IMR-90 (cell line): Measurements from ENCODE around the gene STRIP1. TPM values are rescaled to one million over a fixed set of nuclear protein-coding genes. Genes with fewer than 3 reads are reported as not detected.

Experiments
- ATAC-seq: fragments of 200-7000 bp; cut with Tn5 transposase; 2 replicates; pipeline ENCODE4 v1.9.1; 2020; ENCODE audit warnings: low read depth, mild to moderate bottlenecking, moderate library complexity
- BruUV-seq: library from RNA; stranded (reverse); fragments of 400-500 nt; replicated peaks from 2 replicates; lab custom pipeline; 2021; lab: Mats Ljungman, UMichigan
- CTCF ChIA-PET: fragments of 300-600 bp; formaldehyde crosslinking; extraction: SDS; loops from one replicate; lab custom pipeline; 2021; ENCODE audit warnings: antibody characterized with exemption; lab: Yijun Ruan, JAX
- POLR2A ChIA-PET: fragments of 300-600 bp; sonication (Branson Sonifier 250); formaldehyde crosslinking; loops from one replicate; lab custom pipeline; 2022; ENCODE audit warnings: antibody characterized with exemption; ENCODE audit not compliant: unreplicated experiment; lab: Charles Lee
- DNase-seq: peaks from one replicate; pipeline ENCODE4 v3.0.0; 2013
- H2AFZ ChIP-seq: replicated peaks from 2 replicates; pipeline ENCODE3; 2013; ENCODE audit warnings: low read length, mild to moderate bottlenecking; ENCODE audit not compliant: poor library complexity
- H2AK5ac ChIP-seq: 2 replicates; pipeline ENCODE4 v1.6.1; 2013; ENCODE audit warnings: low read depth, low read length, inconsistent platforms
- H2AK9ac ChIP-seq: replicated peaks from 2 replicates; pipeline ENCODE3; 2013; ENCODE audit warnings: mild to moderate bottlenecking, low read depth, low read length, moderate library complexity; ENCODE audit not compliant: poor library complexity
- H2BK120ac ChIP-seq: 2 replicates; pipeline ENCODE4 v1.6.1; 2013; ENCODE audit warnings: low read depth, low read length, inconsistent platforms
- H2BK15ac ChIP-seq: 3 replicates; pipeline ENCODE4 v1.6.1; 2013; ENCODE audit warnings: low read depth, low read length, inconsistent platforms
- H2BK20ac ChIP-seq: 2 replicates; pipeline ENCODE4 v1.6.1; 2013; ENCODE audit warnings: low read depth, mild to moderate bottlenecking, inconsistent platforms, low read length, moderate library complexity
- H2BK5ac ChIP-seq: 2 replicates; pipeline ENCODE4 v1.6.1; 2013; ENCODE audit warnings: mild to moderate bottlenecking, low read depth, low read length, inconsistent platforms; ENCODE audit not compliant: poor library complexity, severe bottlenecking
- H3K14ac ChIP-seq: replicated peaks from 2 replicates; pipeline ENCODE4 v1.6.1; 2013; ENCODE audit warnings: low read depth, low read length, inconsistent platforms
- H3K18ac ChIP-seq: 2 replicates; pipeline ENCODE4 v1.6.1; 2013; ENCODE audit warnings: low read depth, low read length, control low read depth
- H3K23ac ChIP-seq: 2 replicates; pipeline ENCODE4 v1.6.1; 2013; ENCODE audit warnings: low read depth, low read length, inconsistent platforms
- H3K27ac ChIP-seq: 2 replicates; pipeline ENCODE4 v1.5.1; 2013; ENCODE audit warnings: mild to moderate bottlenecking, control low read depth, low read length; ENCODE audit not compliant: insufficient read depth
- H3K27me3 ChIP-seq: 2 replicates; pipeline ENCODE4 v1.6.1; 2013; ENCODE audit warnings: low read length; ENCODE audit not compliant: control insufficient read depth, insufficient read depth
- H3K36me3 ChIP-seq: 2 replicates; pipeline ENCODE4 v1.6.1; 2013; ENCODE audit warnings: low read length, mixed read lengths; ENCODE audit not compliant: control insufficient read depth, insufficient read depth
- H3K4ac ChIP-seq: 2 replicates; pipeline ENCODE4 v1.6.1; 2013; ENCODE audit warnings: low read depth, low read length, inconsistent platforms
- H3K4me1 ChIP-seq: 2 replicates; pipeline ENCODE4 v1.6.1; 2013; ENCODE audit warnings: low read length, mixed read lengths; ENCODE audit not compliant: control insufficient read depth, insufficient read depth
- H3K4me2 ChIP-seq: 2 replicates; pipeline ENCODE4 v1.6.1; 2013; ENCODE audit warnings: low read depth, mild to moderate bottlenecking, control low read depth, low read length, moderate library complexity
- H3K4me3 ChIP-seq: 2 replicates; pipeline ENCODE4 v1.5.1; 2013; ENCODE audit warnings: low read depth, mild to moderate bottlenecking, control low read depth, low read length, moderate library complexity; ENCODE audit not compliant: insufficient read depth
- H3K56ac ChIP-seq: 2 replicates; pipeline ENCODE4 v1.6.1; 2013; ENCODE audit warnings: low read length, inconsistent platforms; ENCODE audit not compliant: insufficient read depth; ENCODE audit errors: extremely low read depth
- H3K79me1 ChIP-seq, 2 experiments: 2 replicates each; pipeline ENCODE4 v1.6.1; 2013; ENCODE audit warnings: low read length in 2 of 2, inconsistent platforms in 1 of 2, low read depth in 1 of 2
- H3K9ac ChIP-seq: 2 replicates; pipeline ENCODE4 v1.6.1; 2013; ENCODE audit warnings: low read depth, low read length, control low read depth
- H3K9me1 ChIP-seq: 2 replicates; pipeline ENCODE4 v1.6.1; 2013; ENCODE audit warnings: low read length, inconsistent platforms; ENCODE audit not compliant: insufficient read depth
- H3K9me3 ChIP-seq: 2 replicates; pipeline ENCODE4 v1.6.1; 2013; ENCODE audit warnings: low read length; ENCODE audit not compliant: control insufficient read depth, insufficient read depth
- H4K20me1 ChIP-seq: 2 replicates; pipeline ENCODE4 v1.6.1; 2013; ENCODE audit warnings: low read length, inconsistent platforms; ENCODE audit not compliant: insufficient read depth
- H4K5ac ChIP-seq: 2 replicates; pipeline ENCODE4 v1.6.1; 2013; ENCODE audit warnings: mild to moderate bottlenecking, low read depth, low read length, control low read depth
- H4K8ac ChIP-seq, 2 experiments: 2 replicates each; pipeline ENCODE4 v1.6.1; 2013; ENCODE audit warnings: low read depth in 2 of 2, low read length in 2 of 2, control low read depth in 1 of 2, inconsistent platforms in 1 of 2
- H4K91ac ChIP-seq: 2 replicates; pipeline ENCODE4 v1.6.1; 2013; ENCODE audit warnings: low read depth, low read length, inconsistent platforms; ENCODE audit not compliant: insufficient read depth
- CHD1 ChIP-seq: IDR thresholded peaks from 2 replicates; pipeline ENCODE4 v1.6.1; 2012; ENCODE audit warnings: low read depth, low read length, improper control_type of control experiment
- FOS ChIP-seq: fragments of 150-350 bp; IDR thresholded peaks from 2 replicates; pipeline ENCODE4 v1.6.1; 2016; ENCODE audit warnings: low read depth, low read length
- RAD21 ChIP-seq: IDR thresholded peaks from 2 replicates; pipeline ENCODE4 v1.6.1; 2012; ENCODE audit warnings: low read length, improper control_type of control experiment
- WGBS, 2 experiments: methylation state at CpG; one replicate each; pipeline versions ENCODE4 v1.1.5 to v1.1.7; 2013; ENCODE audit warnings: missing lambda C conversion rate in 2 of 2; ENCODE audit not compliant: insufficient read length in 1 of 2; ENCODE audit errors: extremely low coverage in 2 of 2; 5-methylcytosine and 5-hydroxymethylcytosine counted together
- dilution Hi-C: fragments of 300-500 bp; cut with HindIII; formaldehyde crosslinking; loops from one replicate; pipeline ENCODE4 v1.14.3; 2018; ENCODE audit warnings: low sequenced_read_pairs; ENCODE audit not compliant: unreplicated experiment
- in situ Hi-C: fragments of 300-500 bp; cut with MboI; formaldehyde crosslinking; loops from 3 replicates; pipeline ENCODE4 v1.14.3; 2019; ENCODE audit warnings: low sequenced_read_pairs, inconsistent platforms, mixed read lengths
- intact Hi-C: fragments of 100-400 bp; cut with micrococcal nuclease; formaldehyde crosslinking; loops from 2 replicates; pipeline ENCODE4 v1.10.0; 2022
- polyA plus RNA-seq, 3 experiments: library from polyadenylated mRNA; depleted of rRNA; stranded (reverse); fragments of >200 nt; gene quantifications; 2 replicates each; pipeline ENCODE4 v1.2.3, GENCODE V29; 2012; ENCODE audit warnings: low replicate concordance in 1 of 3
- total RNA-seq: library from RNA; depleted of rRNA; stranded (reverse); fragments of >200 nt; gene quantifications from 2 replicates; pipeline ENCODE4 v1.2.3, GENCODE V29; 2012

Gene STRIP1
- total and polyA plus RNA-seq, 2 of the 4 experiments (the other 2 are of a cell fraction) = 30.4 to 33.5 TPM

GRCh38 chr1:110083866-110084226 lies 49.4 kb downstream of the STRIP1 start:
- intact Hi-C loops (loop anchor here (2.0 kb wide), 1 partner anchor 31 kb away; no protein-coding TSS in a partner anchor), in situ Hi-C loops (no loop called here), dilution Hi-C loops (no loop called here)
- Histone ChIP-seq H3K14ac (no peak overlapping the region), H3K56ac (no peak overlapping the region), H3K9me1 (no peaks in the 10 kb centered on the region), H2BK5ac (no peak overlapping the region), H3K4me2 (peak overlapping the region; percentile 88), H2AFZ (peak overlapping the region; percentile 79), H3K4ac (no peak overlapping the region), H2BK120ac (no peak overlapping the region), H2AK9ac (no peak overlapping the region), H4K5ac (no peak overlapping the region), H3K79me1 (no peaks in the 10 kb centered on the region), H3K18ac (no peak overlapping the region), H3K4me1 (no peaks in the 10 kb centered on the region; the same call in none of the 2 replicates), H2AK5ac (no peak overlapping the region), H3K27ac (no peak overlapping the region), H3K9ac (no peak overlapping the region), H3K4me3 (no peak overlapping the region), H3K36me3 (no peaks in the 10 kb centered on the region), H3K9me3 (peaks cover 9% of the 10 kb centered on the region), H4K20me1 (no peaks in the 10 kb centered on the region), H2BK15ac (no peak overlapping the region), H3K27me3 (peaks cover 83% of the 10 kb centered on the region), H4K8ac (no peak overlapping the region), H2BK20ac (no peak overlapping the region), H3K23ac (no peak overlapping the region), H4K91ac (no peak overlapping the region)
- CTCF ChIA-PET = interaction anchor here (0.6 kb wide), 1 partner anchor 15 kb away, joined by 3 read pairs; no protein-coding TSS in a partner anchor
- DNase-seq = no peak
- WGBS, 2 experiments = no CpG with 5 or more reads among the region's 37 CpGs
- TF ChIP-seq CHD1 = no peak
- TF ChIP-seq RAD21 = no peak
- no peak for TF ChIP-seq FOS
- POLR2A ChIA-PET = no interaction called here
- ATAC-seq = no peak
- BruUV-seq = no TSS peak
